IPS-18c (cell line): ENCODE results near the gene GRM4.

Experiments
- H3K4me3 ChIP-seq: 2 replicates; pipeline ENCODE4 v1.7.0; 2013; ENCODE audit warnings: low read depth, mild to moderate bottlenecking, low read length, moderate library complexity; ENCODE audit not compliant: insufficient read depth
- H3K9me3 ChIP-seq: one replicate; pipeline ENCODE4 v1.6.1; 2013; ENCODE audit warnings: mild to moderate bottlenecking, low read length, moderate library complexity; ENCODE audit not compliant: control insufficient read depth, insufficient read depth

Gene GRM4

DNA sequence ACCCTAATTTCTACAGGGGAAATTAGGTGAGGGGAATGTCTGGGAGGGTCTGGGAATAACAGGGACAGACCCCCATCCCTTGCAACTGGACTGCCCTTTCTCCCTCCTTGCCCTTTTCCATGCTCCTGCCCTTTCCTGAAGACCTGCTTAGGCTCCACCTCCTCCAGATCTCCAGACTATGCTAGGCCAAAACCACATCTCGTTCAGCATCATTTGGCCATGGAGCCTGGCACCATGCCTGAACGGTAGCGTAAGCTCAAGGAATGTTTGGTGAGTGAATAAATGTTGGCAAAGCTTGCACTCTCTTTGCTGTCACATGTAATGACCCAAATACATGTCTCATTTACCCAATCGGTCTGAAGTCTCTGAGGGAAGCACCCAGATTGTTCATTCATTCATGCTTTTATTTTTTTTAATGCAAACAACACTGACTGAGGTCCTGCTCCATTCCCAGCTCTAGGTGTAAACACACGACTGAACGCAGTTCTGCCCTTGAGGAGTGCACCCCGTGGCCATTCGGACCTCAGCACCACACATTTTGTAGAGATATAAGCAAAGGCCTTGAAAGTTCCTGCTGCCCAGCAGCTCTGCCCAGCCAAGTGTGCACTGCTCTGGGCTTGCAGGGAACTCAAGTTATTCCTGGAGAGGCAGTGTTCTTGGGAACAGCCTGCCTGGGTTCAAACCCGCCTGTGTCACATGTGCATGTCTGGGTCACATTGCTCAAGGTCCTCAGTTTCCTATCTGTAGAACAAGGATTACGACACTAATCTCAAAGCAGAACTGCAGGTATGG is 1.1 kb upstream of the GRM4 start:
- no peak overlapping the region for H3K4me3 ChIP-seq
- H3K9me3 ChIP-seq, result no peaks in the 10 kb centered on the region

DNA sequence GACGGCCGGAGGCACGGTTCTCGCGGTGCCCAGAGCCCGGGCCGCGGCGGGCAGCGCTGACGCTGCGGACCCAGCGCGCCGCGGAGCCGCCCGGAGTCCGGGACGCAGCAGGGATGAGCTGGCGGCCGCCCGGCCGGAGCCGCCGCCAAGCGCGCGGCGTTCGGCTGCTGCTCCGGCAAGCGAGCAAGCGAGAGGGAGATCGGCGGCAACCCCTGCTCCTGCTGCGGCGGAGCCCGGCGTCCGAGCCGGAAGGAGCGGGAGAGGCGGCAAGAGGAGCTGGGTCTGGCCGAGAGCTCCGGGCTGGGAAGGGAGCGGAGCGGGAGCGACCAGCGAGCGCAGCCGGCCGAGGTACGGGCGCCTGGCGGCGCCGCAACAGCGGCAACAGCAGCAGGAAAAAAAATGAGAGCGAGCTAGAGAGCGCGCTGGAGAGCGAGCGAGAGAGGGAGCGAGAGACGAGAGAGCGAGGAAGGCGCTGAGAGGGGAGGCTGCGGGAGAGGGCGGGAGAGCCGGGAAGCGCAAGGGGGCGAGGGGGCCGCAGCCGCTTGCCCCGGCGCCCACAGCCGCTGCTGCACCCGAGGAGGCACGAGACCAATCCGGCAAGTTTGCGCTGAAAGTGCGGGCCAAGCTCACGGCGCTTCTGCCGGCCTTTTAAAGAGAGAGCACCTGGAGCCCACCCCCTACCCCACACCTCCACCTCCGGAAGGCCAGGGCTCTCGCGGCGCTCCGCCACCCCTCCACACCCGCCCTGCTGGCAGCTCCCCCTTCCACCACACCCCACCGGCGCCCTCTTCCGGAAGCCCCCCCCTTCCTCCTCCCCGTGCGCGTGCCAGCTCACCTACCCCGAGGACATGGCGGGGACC is 496 bp downstream of the GRM4 start:
- Histone ChIP-seq H3K9me3 (no peaks in the 10 kb centered on the region), H3K4me3 (peak overlapping the region; percentile 76)

DNA sequence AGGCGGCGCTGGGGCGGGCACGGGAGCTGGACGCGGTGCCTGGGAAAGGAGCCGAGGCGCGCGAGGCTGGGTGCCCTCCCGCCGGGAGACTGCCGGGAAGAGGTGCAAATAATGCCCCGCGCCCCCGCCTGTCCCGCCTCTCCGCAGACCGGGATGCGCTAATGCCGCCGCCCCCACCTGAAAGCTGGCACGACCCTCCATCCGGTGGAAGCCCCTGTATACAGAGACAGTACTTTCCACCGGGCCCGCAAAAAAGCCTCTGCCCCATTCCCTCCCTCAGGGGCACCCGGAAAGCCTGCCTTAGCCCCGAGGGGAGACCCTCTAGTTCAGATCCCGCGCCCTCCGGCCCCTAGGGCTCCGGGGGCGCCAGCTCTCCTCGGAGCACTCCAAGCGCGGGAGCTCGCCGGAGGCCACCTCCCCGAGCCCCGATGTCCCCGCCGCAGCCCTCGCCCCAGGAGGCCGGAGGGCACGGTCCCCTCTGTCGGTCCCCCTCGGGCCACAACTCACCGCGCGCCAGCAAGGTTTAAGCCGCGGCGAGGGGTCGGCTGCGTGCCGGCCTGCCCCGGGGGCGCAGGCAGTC is 1.2 kb downstream of the GRM4 start:
- Histone ChIP-seq H3K9me3 (no peaks in the 10 kb centered on the region), H3K4me3 (peak overlapping the region; percentile 76)

DNA sequence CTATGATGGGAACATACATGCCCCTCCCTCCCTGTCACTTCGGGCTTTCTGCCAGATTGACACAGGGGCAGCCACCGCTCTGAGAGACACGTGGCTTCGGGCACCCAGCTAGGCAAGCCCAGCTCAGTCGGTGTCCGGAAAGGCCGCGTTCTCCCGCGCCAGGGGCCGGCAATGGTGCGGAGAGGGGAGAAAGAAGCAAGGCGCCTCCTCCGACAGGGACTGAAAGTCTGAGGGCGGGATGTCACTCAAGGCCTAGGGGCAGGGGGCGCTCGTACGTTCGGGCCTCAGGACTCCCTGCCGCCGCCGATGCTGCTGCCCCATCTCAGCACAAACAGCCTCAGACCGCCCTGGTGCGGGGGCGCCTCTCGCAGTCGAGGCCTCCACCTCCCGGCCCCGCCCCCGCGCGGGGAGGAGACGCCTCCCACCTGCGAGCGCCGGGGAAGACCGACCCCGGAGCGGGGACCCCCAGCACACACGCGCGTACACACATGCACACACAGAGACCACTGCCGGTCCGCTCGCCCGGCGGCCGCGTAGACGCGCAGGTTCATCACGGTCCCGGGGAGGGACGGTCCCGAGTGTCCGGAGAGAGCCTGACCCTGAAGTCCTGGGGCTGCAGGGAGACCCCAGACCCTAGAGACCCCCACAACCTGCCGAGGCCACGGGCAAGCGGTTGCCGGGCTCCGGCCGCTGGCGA is 1.9 kb downstream of the GRM4 start:
- Histone ChIP-seq H3K9me3 (peaks cover 1% of the 10 kb centered on the region), H3K4me3 (peak overlapping the region; percentile 76)

DNA sequence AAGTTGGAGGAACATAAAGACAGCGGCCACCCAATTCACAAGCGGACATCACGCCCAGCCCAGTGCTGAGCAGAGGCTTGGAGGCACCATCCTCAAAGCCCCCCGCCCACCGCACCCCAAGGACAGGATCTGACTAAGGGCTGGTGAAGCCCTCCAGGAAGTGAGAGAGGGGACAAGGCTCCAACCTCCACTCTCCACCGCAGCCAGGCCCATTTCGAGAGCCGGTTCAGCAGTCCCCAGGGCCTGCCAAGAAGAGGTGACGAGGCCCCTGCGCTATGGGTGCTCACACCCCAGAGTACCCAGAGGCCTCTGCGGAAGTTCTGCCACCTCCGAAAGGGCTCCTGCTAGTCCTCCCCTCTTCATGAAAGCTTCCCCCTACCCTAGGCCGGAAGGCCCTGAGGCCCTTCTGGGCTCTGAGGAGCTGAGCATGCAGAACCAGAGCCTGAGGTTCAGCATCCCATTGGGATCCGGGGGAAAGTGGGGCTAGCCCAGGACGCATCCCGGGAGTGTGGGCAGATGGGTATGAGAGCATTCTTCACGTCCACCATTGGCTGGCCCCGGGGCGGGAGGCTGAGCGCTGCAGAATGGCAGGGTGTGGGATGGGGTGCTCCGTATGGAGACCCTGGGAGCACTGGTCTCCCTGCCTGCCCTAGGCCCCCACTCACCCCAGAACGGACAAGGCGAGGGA is 2.5 kb downstream of the GRM4 start:
- H3K4me3 ChIP-seq, result peak overlapping the region; percentile 76
- H3K9me3 ChIP-seq, result peaks cover 2% of the 10 kb centered on the region

DNA sequence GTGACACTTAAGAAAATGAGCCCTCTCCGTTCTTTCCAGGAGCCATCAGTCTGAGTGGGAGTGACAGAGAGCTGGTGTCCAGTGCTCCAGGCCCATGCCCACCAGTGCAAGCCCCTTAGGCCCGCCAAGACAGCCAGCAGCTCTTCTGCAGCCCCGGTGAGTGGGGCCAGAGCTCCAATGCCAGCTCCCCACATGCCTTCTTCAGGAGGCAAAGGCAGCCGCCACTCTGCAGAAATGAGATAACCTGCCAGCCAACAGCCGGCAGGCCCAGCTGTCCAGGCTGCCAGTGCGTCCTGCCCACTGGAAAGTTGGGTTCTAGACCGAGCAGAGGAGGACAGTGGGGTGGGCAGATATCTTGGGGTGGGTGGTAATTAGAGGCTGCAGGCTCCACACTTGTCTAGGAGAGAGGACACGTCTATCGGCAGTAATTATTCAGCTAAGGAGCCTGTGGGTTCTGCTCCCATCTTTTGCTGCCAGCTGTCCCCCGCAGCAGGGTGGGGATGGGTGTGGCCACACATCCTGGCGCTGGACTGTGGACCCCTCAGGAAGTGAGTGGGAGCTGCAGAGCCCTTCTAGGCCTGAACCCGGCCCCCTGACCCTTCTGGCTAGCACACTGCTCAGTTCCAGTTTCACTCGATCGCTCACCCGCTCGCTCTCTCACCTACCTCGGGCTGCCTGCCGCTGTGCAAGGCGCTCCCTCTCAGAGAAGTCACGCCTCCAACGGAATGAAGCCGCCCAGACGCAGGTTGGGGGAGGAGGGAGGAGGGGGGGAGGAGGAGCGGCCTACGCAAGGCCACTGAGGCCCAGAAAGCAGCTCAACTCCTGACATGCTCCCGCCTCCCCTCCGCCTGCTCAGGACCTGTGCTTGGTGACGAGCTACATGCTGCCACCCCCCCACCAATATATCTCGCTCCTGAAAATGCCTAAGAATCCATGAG is 3.6 kb downstream of the GRM4 start:
- H3K9me3 ChIP-seq, result peaks cover 2% of the 10 kb centered on the region
- H3K4me3 ChIP-seq, result peak overlapping the region; percentile 25; the same call in 1 of the 2 replicates

DNA sequence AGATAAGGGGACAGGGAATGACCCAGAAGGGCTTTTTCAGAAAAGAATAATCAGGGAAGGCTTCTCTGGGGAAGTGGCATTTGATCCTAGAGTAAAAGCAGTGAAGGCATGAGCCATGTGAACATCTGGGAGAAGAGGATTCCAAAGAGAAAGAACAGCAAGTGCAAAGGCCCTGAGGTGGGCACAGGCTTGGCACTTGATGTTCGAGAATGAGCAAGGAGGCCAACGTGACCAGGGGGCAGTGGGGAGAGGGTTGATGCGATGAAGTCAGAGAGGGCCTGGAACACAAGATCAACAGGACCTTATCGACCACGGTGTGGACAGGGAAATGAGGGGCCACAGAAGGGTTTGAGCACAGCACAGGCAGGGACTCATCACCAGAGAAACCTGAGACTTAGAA is 5.8 kb downstream of the GRM4 start:
- peaks cover 2% of the 10 kb centered on the region for H3K9me3 ChIP-seq
- no peak overlapping the region for H3K4me3 ChIP-seq

DNA sequence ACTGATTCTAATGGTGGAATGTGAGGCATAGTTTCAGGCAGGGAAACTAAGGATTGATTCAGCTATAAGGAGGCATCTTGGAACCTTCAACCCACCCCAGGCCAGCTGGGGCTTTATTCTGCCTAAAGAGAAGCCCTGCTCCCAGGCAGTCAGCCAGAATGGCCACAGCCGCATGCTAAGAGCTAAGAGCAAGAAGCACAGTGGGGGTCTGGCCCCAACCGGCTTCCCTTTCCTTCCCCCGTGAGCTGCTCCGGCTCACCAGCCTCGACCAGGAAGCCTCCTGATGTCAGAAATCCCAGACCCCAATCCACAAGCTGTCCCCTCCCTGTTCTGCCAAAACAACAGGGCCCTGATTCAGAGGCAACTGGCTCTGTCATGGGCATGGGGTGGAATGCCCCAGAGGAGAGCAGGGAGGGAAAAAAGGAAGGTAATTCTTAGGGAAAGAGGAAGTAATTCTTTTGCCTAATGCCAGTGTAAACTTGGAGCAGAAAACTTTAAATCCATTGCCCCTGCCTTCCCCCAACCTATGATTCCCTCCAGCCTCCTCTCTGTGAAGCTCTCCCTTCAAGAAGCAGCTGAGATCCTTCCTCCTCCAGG is 6.9 kb downstream of the GRM4 start:
- H3K4me3 ChIP-seq, result no peak overlapping the region
- H3K9me3 ChIP-seq, result peaks cover 2% of the 10 kb centered on the region

DNA sequence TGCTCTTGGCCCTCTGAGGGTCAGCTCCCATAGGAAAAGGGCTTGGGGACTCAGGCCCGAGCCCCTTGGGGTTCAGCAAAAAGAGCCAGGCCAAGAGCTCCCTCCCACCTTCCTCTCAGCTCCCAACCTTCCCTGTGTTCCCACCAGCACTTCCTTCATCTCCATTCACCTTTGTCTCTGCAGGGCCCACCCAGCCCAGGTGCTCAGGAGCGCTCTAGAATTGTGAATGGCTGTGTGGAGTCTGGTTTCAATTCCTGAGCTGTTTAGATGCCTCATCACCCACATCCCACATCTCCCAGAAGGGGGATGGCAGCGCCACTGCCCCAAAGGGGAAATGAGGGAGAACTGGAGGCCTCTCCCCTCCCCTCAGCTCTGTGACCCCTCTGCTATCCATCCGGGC is 7.7 kb downstream of the GRM4 start:
- Histone ChIP-seq H3K9me3 (peaks cover 2% of the 10 kb centered on the region), H3K4me3 (no peak overlapping the region)

DNA sequence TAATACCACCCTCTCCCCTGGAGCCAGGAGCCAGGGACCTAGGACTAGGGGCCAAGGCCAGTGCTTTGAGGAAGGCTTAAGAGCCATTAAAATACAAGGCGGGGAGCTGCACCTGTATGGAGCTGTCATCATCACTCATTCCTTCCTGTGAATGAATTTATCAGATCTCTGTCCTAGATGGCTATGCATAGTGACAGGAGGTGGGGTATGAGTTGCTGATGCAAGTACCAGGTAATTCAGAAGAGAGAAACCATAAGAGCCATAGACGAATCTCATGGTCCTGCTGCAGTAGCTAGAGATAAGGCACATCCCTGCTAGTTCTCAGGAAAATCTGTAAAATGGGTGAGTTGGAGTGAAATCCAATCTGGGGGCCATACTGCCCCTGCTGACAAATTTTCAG is 10.3 kb downstream of the GRM4 start:
- Histone ChIP-seq H3K9me3 (peaks cover 2% of the 10 kb centered on the region), H3K4me3 (no peak overlapping the region)

DNA sequence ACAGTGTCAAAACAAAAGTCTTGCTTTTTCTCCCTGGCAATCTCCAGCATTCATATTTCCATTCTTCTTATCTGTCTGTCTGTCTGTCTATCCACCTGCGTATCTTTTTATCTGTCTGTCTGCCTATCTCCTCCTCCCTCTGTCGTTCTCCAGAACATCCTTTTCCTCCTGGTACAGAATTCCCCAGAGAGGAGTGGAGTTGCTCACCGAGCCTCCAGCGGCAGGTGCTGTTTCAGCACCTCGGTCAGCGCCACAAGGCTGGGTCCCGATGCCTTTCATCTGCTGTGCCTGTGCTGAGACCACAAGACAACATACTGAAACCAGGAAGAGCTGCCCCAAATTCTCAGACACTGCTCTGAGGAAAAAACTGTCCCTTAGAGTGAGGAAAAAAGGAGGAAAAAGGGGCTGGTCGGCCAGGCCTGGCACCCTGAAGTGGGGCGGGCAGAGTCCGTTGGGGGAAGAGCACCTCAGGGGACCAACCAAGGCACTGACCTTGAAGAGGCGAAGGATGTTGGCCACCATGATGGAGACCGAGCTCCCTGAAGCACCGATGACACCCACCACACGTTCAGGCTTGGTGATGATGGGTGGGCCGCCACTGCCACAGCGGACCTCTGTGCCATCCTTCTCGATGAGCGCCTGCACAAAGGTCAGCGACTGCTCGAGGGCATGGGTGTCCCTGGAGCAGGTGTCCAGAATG is 13.3 kb downstream of the GRM4 start:
- H3K4me3 ChIP-seq, result no peak overlapping the region

DNA sequence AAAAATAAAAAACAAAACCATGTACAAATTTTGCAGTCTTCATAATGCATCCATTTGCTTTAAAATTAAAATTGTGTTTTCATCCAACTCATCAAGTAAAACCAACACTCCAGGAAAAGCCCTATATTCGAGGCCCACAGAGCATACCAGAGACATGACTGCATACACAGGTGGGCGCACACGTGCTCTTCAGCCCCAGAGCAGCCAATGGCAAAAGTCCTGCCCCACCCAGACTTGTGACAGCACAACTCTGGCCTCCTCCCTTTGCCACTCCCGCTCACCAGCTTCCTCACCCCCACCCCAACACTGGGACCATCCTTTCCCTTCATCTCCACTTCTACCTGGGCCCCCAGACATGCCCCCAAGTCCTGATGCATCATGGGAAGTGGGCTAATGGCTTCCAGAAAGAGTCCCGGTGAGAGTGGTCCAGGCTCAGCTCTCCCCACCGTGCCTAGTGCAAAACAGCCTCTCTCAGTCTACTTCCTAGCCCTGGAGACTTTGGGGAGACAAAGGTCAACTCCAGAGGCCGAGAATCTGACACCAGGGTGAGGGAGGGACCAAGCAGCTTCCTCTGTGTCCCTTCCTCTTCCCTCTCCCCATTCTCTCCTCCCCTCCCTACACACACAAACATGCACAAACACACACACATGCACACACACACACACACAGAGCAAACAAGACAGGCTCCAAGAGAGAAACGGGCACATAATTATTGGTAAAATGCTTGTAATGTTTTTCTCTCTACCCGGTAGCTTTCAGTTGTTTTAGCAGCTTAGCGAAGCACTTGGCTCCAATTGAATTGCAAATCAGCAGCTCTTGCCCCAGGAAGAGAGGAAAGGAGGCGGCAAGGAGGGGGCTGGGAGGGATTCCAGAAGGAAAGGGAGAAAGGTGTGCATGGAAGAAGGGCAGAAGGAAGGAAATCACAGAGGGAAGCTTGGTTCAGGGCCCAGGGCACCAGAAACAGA is 14.3 kb downstream of the GRM4 start:
- Histone ChIP-seq H3K9me3 (no peaks in the 10 kb centered on the region), H3K4me3 (0 out of 2 replicates have a peak overlapping the region, but pooled peaks have one; percentile 15)

More for the DNA sequence above, 13.3 kb downstream of the GRM4 start:
- H3K9me3 ChIP-seq, result no peaks in the 10 kb centered on the region

DNA sequence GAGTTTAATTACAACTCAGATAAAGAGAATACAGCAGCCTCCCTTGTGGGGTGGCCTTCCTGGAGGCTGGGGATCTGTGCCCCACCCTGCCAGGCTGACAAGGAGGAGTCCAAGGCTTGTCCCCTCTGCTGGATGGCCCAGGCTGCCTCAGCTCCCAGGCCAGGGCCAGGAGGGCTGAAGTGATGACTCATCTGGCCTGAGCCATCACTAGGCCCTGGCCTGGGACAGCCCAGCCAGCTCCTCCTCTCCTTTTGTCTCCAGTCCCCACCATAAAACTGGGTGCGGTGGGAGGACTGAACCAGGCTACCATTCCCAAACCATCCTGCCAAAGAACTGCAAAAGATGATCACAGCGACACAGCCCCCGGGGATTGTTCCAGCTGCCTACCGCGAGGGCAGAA is 15.0 kb downstream of the GRM4 start:
- no peaks in the 10 kb centered on the region for H3K9me3 ChIP-seq

DNA sequence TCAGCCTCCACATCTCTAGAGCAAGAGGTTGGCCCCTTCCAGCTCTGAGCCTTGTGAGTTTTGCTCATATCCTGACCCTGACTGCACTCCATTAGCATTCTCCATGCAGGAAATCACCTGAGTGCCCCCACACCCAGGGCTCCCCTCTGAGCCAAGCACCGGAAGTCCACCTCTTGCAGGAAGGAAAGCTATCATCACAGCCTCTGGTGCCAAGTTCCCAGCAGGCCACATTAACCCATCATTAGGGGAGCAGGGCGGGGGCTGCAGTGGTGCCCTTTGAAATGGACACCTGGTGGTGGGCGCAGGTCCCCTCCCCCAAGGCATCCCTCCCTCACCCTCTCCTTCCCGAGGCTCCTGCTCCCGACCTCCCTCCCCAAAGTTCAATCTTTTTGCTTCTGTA is 16.1 kb downstream of the GRM4 start:
- Histone ChIP-seq H3K4me3 (no peak overlapping the region), H3K9me3 (no peaks in the 10 kb centered on the region)

More for the DNA sequence above, 15.0 kb downstream of the GRM4 start:
- H3K4me3 ChIP-seq, result no peak overlapping the region
